Astrocyte of the spinal cord (primary cell): ENCODE results near the gene WFDC12.

Source experiments
- DNase-seq: peaks from one replicate; pipeline ENCODE4 v3.0.0; 2011; ENCODE audit warnings: low read depth, low spot score
- H3K4me3 ChIP-seq: 2 replicates; pipeline ENCODE4 v1.5.1; 2011; ENCODE audit warnings: low read depth, mild to moderate bottlenecking, low read length, moderate library complexity
- in situ Hi-C: cut with HindIII; loops from 2 replicates; pipeline ENCODE4 v1.10.0; 2017; ENCODE audit warnings: low sequenced_read_pairs
- TF ChIP-seq, protein P1 (sequence below): IDR thresholded peaks from 2 replicates; pipeline ENCODE4 v1.5.1; 2012; ENCODE audit warnings: low read depth, mild to moderate bottlenecking, low read length, inconsistent platforms

The WFDC12 gene

DNA sequence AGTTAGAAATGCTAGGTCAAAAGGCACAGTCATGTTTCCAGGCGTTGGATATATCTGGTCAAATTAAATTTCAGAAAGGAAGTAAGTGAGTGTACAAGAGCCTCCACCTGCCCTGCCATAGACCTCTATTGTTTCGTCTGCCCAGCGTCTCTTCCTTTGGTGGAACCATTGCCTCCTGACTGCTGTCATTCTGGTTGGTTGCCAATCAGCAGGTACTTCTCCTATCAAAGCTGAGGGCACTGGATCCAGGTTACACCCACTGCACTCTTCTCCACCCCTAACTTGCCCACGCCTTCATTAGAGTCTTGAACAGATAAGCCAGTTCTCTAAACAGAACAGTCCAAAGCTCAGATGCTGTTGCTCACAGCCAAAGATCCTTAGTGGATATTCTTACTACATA, 6.7 kb downstream of the WFDC12 start:
- no peak for DNase-seq
- TF ChIP-seq, protein P1, sequence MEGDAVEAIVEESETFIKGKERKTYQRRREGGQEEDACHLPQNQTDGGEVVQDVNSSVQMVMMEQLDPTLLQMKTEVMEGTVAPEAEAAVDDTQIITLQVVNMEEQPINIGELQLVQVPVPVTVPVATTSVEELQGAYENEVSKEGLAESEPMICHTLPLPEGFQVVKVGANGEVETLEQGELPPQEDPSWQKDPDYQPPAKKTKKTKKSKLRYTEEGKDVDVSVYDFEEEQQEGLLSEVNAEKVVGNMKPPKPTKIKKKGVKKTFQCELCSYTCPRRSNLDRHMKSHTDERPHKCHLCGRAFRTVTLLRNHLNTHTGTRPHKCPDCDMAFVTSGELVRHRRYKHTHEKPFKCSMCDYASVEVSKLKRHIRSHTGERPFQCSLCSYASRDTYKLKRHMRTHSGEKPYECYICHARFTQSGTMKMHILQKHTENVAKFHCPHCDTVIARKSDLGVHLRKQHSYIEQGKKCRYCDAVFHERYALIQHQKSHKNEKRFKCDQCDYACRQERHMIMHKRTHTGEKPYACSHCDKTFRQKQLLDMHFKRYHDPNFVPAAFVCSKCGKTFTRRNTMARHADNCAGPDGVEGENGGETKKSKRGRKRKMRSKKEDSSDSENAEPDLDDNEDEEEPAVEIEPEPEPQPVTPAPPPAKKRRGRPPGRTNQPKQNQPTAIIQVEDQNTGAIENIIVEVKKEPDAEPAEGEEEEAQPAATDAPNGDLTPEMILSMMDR: no peak
- no peak overlapping the region for H3K4me3 ChIP-seq
- in situ Hi-C loops: no loop called here

DNA sequence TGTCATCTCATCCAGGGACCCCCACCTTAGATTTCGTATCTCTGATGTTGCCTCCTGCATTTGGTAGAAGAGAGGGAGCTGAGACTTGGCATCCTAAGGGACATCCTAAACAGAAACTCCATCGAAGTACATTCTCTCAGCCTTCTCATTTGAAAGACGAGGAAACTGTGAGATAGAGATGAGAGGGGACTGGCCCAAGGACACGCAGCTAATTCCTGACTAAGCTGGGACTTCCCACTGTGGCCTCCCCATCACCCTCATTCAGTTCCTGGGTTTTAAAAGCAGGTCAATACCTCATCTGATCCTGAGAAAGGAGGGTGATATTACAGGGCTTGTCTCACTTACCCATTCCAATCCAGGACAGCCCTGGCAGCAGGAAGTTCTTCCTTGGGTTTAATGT, 8.4 kb downstream of the WFDC12 start:
- TF ChIP-seq, protein P1: no peak
- no peak for DNase-seq
- no peak overlapping the region for H3K4me3 ChIP-seq
- in situ Hi-C loops: no loop called here

DNA sequence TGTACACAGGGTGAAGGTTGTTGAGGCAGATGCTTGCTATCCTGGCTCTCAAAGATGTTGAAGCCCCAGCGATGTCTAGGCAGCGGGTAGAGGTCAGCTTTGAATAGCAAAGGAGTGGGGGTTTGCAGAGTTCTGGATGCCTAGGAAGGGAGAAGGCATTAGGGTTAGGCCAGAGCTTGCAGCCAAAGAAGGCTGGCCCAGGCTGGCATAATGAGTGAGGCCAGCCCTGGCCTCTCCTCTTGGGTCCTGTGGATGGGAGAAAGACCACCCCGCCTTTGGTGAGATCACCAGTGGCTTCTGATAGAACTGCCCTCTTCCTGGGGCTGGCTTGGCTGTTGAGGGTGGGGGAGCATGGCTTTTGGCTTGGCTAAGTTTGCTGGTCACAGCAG, 8.9 kb downstream of the WFDC12 start:
- TF ChIP-seq, protein P1: no peak
- H3K4me3 ChIP-seq: no peak overlapping the region
- DNase-seq: no peak
- in situ Hi-C loops: no loop called here

DNA sequence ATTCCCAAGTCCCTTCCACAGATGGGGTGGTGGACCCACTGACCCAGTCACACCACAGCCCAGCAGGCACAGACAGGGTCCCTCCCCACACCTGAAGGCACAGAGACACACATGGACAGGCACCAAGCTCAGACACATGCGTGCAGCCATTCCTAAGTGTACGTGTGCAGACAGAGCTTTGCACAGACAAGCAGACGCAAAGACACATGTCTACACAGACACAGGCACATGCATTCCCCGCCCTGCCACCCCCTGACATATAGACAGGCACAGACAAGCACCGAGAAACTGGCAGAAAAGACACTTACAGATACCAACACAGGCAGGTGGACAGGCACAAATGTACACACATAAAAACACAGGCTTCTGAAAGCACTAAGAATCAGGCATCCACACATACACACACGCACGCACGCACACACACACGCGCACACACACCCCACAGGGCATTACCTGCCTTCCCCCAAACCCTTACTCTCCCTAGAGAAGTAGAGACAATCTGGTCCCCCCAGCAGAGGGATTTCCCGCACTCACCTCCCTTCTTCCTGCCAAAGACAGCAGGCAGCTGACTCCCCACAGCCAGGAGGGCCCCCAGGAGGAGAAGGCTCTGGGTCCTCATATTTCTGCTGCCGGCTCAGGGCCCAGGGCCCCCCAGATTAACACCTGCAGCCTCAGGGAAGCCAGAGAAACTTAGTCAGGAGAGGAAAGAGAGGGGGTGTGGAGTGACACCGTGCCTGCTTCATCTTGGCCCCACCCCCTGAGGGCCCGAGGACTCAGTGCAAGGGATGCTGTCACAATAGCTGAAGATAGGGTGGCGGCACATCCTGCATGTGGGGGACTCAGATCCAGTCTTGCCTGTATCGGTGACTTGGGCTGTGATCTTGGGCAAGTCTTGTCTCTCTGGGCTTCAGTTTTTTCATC, 9.5 kb downstream of the WFDC12 start, which contains the start of gene WFDC5:
TSS of gene WFDC5 (minus strand) at position 710 of the 921 bp plus-strand sequence. CDS start at position 619, 91 bp downstream.
- DNase-seq: no peak
- TF ChIP-seq, protein P1: no peak
- in situ Hi-C loops: no loop called here
- H3K4me3 ChIP-seq: no peak within 1 kb of the TSS

DNA sequence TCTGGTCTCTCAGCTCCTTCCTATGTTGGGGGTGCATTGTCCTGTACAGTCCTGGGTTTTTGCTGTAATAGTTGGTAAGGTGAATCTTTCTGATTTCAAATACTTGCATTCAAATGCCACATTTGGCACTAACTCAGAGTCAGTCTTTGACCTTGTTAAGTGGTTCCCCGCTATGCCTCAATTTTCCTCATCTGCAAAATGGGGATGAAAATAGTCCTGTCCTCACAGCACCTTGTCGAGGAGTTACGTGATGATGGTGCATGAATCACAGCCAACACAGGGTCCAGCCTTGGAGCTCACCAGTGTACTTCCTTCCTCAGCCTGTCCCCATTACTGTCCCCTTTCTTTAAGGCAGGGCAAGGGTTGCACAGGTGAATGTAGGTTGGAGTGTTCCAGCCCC, 10.4 kb downstream of the WFDC12 start:
- DNase-seq: no peak
- TF ChIP-seq, protein P1: no peak
- in situ Hi-C loops: no loop called here
- H3K4me3 ChIP-seq: no peak overlapping the region

DNA sequence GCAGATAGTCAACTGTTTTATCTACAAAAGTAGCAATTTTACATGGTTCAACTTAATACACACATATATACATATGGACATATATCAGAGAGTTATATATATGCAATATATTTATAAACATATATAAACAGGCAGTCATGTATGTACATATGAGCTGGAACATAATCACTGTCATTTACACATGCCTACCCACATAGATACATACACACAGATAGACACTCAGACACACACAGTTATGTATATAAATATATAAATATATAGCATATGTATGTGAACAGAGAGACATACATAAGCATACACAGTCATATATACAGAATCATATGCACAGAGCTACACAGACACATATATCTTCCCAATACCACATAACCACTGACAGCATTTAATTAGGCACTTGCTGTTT, 11.5 kb downstream of the WFDC12 start:
- in situ Hi-C loops: no loop called here

More for the DNA sequence above, 11.5 kb downstream of the WFDC12 start:
- H3K4me3 ChIP-seq: no peak overlapping the region
- no peak for DNase-seq
- TF ChIP-seq, protein P1: no peak
